SK-N-SH (cell line): ENCODE measurements around the gene CIB4.

Experiments used
- CHD2 ChIP-seq: fragments of 150-350 bp; IDR thresholded peaks from 2 replicates; pipeline ENCODE4 v1.6.1; 2018; ENCODE audit warnings: low read length; ENCODE audit not compliant: partially characterized antibody
- EP300 ChIP-seq, 2 experiments: IDR thresholded peaks; 2 replicates each; pipeline versions ENCODE4 v1.4.0 to v1.6.1; 2012; ENCODE audit warnings: borderline replicate concordance in 1 of 2, low read depth in 1 of 2, low read length in 1 of 2
- EZH2phosphoT487 ChIP-seq: fragments of 200-600 bp; sonication (generic); IDR thresholded peaks from 2 replicates; pipeline ENCODE4 v1.6.1; 2017; ENCODE audit warnings: low read depth, mixed run types, mild to moderate bottlenecking, antibody characterized with exemption, moderate library complexity, borderline replicate concordance
- JUND ChIP-seq: IDR thresholded peaks from 2 replicates; pipeline ENCODE4 v1.4.0; 2012
- MAX ChIP-seq: IDR thresholded peaks from 2 replicates; pipeline ENCODE4 v1.4.0; 2012; ENCODE audit warnings: low read depth
- MEF2A ChIP-seq: IDR thresholded peaks from 2 replicates; pipeline ENCODE4 v1.4.0; 2012; ENCODE audit warnings: low read depth, borderline replicate concordance
- MXI1 ChIP-seq: IDR thresholded peaks from 2 replicates; pipeline ENCODE4 v1.6.1; 2012; ENCODE audit warnings: mild to moderate bottlenecking, low read depth, low read length, improper control_type of control experiment
- POLR2AphosphoS5 ChIP-seq: IDR thresholded peaks from 2 replicates; pipeline ENCODE4 v1.6.1; 2012; ENCODE audit warnings: low read depth, low read length
- TAF1 ChIP-seq: IDR thresholded peaks from 2 replicates; pipeline ENCODE4 v1.6.1; 2012; ENCODE audit warnings: low read depth, mild to moderate bottlenecking, low read length, moderate library complexity, borderline replicate concordance
- TEAD4 ChIP-seq: IDR thresholded peaks from 2 replicates; pipeline ENCODE4 v1.4.0; 2012; ENCODE audit warnings: mild to moderate bottlenecking, borderline replicate concordance; ENCODE audit not compliant: insufficient read depth
- YY1 ChIP-seq: IDR thresholded peaks from 2 replicates; pipeline ENCODE4 v1.4.0; 2012; ENCODE audit warnings: low read depth, mild to moderate bottlenecking
- TF ChIP-seq, protein P1 (sequence below): fragments of 200-600 bp; sonication (generic); IDR thresholded peaks from 2 replicates; pipeline ENCODE4 v1.6.1; 2017; ENCODE audit warnings: antibody characterized with exemption, mild to moderate bottlenecking, moderate library complexity
- TF ChIP-seq, protein P2 (sequence below): IDR thresholded peaks from 2 replicates; pipeline ENCODE4; 2012

DNA sequence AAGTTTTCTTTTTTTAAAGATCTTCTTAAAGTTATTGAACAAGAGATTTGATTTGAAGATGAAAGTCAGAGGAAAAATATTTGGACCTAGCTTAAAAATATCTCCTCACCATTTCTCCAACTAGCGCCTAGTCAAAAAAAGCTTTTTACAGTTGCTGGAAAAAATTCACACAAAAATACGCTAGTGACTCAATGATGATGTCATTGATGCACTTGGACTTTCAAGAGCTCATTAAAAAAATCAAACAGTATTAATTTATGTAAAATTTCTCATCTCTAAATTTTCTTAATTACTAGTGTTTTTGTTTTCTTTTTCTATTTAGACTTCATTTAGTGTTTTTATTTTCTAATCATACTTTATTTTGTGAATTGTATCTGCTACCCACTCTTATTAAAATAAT is 41.8 kb downstream of the CIB4 start:
- TF ChIP-seq, protein P1, sequence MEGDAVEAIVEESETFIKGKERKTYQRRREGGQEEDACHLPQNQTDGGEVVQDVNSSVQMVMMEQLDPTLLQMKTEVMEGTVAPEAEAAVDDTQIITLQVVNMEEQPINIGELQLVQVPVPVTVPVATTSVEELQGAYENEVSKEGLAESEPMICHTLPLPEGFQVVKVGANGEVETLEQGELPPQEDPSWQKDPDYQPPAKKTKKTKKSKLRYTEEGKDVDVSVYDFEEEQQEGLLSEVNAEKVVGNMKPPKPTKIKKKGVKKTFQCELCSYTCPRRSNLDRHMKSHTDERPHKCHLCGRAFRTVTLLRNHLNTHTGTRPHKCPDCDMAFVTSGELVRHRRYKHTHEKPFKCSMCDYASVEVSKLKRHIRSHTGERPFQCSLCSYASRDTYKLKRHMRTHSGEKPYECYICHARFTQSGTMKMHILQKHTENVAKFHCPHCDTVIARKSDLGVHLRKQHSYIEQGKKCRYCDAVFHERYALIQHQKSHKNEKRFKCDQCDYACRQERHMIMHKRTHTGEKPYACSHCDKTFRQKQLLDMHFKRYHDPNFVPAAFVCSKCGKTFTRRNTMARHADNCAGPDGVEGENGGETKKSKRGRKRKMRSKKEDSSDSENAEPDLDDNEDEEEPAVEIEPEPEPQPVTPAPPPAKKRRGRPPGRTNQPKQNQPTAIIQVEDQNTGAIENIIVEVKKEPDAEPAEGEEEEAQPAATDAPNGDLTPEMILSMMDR: no peak
- TF ChIP-seq TEAD4 (no peak), EZH2phosphoT487 (no peak), TAF1 (no peak), POLR2AphosphoS5 (no peak), MEF2A (no peak), YY1 (no peak), EP300 (IDR thresholded peaks at IDR 0.05; ENCODE audit: borderline replicate concordance in 1 of 2, low read depth in 1 of 2, low read length in 1 of 2) (no peak), CHD2 (no peak), MAX (no peak), MXI1 (no peak), JUND (no peak)
- TF ChIP-seq, protein P2, sequence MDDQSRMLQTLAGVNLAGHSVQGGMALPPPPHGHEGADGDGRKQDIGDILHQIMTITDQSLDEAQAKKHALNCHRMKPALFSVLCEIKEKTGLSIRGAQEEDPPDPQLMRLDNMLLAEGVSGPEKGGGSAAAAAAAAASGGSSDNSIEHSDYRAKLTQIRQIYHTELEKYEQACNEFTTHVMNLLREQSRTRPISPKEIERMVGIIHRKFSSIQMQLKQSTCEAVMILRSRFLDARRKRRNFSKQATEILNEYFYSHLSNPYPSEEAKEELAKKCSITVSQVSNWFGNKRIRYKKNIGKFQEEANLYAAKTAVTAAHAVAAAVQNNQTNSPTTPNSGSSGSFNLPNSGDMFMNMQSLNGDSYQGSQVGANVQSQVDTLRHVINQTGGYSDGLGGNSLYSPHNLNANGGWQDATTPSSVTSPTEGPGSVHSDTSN: no peak
